Measurements from ENCODE around the gene GIMAP5.
A peak's percentile ranks its signal among the peaks of the same experiment; 100 is the strongest.

Gene GIMAP5

DNA sequence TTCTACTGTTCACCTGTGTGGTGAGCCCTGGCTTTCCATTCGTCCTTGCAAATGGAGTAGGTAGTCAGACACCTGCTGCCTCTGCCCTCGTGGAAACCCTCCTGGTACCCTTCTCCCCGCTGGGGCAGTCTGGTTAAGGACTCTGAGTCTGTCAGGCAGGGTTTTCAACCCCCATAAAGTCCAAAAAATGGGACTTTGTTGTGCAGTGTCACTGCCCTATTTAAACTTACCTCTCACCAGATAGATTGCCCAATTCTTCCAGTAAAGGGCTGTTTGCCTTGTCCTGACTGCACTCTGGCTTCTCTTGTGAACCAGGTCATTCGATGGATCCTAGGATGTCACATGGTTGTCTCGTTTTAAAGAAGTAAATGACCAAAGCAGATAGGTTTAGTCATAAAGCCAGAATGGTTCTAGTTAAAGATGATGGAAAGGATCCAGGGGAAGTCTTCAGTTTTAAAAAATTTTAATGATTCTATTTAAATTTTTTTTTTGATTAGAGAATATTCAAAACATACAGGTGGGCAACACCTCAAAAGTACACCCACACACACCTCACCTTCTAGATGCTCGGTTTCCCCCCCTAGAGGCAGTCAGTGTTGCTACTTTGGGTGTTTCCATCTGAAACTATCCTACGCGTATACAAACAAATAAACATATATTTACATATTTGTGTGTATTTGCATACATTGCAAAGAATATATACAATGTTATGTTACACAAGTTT lies 41.0 kb downstream of the GIMAP5 start:
- DNase-seq: peak; percentile 64

DNA sequence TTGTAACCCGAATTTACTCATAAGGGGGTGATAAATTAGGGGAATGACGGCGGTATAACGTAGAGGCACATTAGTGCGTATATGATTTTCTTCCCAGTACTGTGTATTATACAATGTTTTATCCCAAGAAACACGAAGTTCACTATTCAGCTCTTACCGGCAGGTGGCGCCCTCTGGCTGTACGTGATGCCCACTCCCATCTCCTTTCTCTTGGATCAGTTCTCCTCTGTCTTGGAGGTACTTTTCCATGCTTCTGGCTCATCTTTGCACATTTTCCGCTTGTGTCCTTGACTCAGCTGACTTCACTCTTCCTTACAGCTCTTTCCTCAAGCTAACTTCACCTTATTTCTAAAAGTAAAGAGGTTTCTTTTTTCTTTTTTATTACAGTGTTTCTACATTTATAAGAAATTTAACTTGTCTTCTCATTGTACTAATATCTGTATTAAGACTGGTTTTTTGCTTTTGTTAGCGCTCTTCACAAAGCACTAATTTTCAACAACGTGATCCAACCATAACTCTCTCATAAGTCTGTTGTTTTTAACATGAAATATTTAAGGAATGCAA lies 41.6 kb downstream of the GIMAP5 start:
- DNase-seq: peak; percentile 92

DNA sequence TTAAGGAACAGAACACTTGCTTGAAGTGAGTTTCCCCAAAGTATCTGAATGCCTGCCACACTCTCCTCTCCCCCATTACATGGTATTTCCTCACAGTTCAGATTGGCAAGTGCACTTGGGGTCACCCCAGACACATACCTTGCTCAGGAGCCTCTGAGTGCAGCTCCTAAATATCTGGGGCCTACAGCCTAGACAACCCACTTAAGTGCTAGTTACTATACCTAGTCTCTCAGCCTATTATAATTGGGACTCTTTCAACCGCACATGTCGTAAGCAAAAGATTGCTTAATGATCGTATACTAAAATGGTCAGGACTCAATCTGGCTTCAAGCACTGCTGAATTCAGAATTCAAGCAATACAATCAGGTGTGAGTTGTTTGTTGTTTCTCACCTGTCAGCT lies 43.1 kb downstream of the GIMAP5 start:
- DNase-seq: no peak

DNA sequence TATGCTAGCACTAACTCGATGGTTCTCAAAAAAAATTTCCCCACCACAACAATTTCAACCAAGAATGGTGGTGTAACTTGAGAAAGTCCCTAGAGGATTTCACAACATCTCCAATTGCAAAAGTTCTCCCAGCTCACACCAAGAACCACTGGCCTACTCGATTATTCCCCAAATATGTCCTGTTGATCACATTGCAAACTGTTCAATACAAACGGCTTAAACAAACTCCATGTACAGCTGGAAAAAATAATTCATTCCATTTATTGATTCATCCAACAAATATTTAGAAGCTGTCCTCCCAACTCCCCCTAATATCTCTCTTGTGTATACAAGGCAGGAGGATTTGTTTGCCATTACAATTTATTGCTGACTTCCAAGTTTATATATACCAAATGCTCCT lies 43.9 kb downstream of the GIMAP5 start:
- DNase-seq: no peak

DNA sequence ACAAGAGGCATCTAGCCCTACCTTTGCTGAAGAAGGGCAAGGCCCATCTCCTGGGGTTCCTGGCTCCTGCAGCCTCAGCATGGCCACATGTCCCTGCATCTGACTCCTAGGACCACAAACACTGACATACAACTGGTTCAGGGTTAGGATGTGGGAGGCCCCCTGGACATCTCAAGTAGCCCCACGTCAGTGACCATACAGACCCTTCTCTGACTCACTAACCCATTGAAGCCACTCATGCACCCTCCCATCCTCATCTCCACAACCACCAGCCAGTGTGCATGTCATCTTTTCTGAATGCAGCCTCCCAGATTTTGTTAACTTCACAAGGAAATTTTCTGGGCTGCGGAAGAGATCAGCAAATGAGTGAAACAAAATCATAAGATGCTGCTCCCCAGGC lies 44.7 kb downstream of the GIMAP5 start:
- DNase-seq: no peak

DNA sequence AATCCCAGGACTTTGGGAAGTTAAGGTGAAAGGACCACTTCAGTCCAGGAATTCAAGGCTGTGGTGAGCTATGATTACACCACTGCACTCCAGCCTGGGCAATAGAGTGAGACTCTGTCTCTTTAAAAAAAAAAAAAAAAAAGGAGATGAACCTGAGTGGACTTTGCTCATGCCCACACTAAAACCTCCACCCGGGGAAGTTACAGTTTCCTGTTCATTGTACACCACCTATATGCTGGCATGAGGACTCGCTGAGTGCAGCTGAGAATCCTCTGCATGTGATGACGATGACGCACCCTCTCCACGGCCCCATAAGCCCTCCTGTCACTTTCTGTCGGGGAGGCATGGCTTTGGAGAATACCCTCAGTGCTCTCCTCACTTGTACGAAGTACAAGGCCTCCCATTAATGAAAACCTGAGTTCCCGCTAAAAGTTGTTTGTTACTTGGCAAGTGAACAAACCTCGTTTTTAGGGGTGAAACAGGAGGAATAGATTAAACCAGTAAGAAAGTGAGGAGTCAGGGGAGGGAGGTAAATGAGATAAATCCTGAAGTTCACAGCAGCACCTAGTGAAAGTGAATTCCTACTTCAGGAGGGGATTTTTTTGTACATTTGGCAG lies 47.0 kb downstream of the GIMAP5 start:
- DNase-seq: peak; percentile 96

DNA sequence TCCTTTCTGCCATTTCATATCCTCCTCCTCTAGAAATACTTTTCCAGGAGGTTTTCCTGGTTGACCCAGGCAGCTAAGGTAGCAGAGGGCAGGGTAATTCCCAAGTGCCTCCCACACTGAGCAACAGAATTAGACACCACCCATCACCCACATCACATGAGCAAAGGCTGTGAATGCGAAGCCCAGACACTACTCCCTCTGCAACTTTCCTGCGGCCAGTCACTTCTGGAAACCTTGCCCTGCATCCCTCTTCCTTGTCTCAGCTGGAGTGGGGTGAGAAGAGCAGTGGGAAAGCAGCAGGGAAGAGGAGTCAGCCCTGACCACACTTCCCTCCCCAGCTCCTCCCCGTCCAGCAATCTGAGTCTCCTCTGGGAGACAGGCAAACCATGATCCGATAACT lies 47.7 kb downstream of the GIMAP5 start:
- peak; percentile 42 for DNase-seq

DNA sequence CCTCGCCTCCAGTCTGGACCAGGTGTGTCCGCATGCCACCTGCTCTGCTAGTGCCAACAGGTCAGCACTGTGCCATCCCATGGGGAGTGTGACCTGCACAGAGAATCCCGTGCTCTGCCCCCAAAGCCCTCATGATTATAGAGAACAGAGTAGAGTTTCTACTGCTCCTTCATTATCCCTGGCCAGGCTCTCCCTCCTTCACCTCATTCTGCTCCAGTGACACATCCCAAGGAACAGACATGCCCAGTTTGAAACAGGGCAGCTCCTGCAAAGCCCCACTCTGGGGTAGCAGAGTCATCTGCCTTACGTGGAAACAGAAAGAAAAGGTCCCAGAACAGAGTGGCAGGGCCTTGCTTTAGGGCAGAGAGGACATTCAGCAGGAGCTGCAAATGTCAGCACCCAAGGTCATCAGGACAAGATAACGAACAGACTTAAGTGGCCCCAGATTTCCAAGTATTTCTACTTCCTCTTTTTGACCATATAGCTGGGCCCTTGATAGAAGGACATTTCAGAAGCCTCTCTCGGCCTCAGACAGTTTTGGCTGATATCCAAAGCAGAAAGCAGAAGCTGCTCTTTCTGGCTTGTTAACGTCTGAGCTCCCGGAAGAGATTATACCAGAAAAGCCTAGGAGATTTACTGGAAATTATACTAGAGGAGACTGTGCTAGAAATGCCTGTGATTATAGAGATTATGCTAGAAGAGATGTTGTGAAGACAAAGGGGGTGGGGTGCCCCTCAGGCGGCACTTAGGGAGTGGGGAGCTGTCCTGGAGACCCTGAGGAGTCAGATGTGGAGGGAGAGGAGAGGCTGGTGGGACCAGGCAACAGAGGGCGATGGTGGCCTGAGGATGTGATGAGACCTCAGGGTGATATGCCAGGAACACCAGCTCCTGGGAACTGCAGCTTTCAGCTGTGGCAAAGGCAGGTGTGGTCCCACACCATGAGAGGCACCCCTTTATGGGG lies 50.4 kb downstream of the GIMAP5 start:
- DNase-seq: peak; percentile 60

DNA sequence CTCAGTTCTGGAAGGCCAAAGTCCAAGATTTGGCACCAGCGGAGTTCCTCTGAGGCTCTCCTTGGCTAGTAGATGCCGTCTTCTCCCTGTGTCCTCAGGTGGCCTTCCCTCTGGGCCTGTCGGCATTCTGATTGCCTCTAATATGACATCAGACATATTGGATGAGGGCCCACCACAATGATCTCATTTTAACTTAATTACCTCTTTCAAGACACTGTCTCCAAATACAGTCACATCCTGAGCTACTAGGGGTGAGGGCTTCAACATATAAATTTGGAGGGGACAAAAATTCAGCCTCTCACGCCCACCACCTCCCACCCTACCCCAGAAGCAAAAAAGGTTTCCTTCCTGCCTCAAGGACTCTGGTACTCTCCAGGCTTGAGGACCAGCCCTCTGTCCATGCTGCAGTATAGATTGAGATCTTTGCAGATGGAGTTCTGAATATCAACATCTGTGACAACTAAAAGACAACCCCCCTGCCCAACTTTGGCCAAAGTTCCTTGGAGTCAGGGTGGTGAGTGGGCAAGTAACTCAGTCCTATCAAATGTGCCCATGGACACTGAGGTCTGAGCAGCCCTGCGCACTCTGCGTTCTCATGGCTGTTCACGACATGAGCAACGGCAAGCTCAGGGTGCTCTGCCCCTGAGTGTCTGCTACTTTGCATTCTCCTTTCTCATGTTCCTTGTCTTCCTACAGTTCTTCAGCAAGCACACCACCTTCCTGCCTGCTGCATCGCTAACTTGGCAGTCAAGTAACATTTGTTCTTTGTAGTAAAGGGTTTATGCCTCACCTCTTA lies 51.5 kb downstream of the GIMAP5 start:
- DNase-seq: no peak

DNA sequence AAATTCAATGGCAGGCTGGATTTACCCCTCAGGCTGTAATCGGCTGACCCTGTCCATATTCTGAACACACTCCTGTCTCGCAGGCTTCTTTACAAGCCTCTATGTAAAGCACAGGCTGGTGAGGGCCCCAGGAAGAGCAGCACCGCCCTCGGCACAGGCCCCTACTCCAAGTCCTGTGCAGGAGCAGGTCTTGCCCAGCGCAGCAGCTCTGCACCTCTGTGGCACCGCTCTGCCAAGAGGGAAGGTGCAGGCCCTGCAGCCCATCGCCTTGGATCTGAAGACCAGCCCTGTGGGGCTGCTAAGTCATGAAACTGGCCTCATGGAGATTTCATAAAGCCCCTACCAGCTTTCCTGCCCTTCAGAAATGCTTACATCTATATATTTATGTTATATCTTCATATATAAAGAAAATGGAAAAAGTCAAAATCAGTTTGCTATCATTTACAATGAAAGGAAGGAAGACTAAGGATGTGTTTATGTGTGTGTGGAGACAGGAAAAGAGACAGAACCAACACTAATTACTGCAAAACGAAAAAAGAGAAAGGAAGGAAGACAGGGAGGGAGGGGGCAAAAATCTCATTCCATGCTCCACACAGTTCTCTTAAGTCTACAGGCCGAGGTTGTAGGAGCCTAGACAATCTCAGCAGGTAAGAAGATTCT lies 53.3 kb downstream of the GIMAP5 start:
- no peak for DNase-seq

DNA sequence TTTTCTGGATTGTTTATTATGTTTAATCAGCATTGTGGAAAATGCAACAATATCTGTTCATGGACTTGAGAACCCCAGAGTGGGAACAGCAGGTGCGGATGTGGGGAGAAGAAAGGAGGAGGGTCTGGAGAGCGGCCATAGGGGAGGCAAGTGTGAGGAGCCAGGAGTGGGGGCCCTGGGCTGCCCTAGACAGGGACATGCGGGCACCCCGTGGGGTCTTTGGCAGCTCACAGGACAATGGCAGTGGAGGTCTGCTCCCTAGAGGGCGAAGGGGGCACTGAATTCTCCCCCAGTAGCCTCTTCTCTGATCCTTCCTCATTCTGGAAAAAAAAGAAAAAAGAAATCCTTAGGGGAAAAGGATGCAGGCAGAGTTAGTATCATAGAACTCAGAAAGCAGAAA lies 54.1 kb downstream of the GIMAP5 start:
- DNase-seq: no peak

DNA sequence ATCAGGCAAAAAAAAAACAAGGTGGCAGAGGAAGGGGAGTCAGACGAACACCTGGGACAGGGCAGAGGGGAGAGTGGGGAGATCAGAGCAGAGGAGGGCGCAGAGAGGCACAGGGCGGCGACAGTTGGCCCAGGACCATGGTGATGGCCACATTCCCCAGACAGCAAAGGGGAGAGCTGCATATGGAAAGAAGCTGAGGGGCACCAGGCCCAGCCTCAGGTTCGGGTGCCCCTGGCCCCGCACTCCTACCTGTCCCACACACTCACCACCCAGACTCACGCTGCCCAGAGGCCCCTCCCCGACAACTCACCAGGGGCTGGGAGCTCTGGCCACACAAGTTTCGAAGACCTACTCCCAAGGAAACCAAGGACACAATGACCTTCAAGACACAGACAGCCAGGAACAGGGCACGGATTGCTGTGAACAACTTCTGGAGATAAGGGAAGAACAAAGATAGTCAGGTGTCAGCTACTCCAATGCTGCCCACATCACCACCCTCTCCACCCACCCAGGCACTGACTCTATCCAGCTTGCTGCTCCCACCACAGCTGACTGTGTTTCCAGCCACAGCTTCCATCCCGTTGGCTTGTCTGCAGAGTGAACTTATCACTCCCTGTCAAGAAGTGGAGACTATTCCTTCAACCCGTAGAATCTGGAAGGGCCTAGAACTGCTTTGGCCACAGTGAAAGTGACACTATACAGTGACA lies 54.7 kb downstream of the GIMAP5 start:
- no peak for DNase-seq

All from DMS53 (cell line).